Activated B cell treated with CpG ODN at 0.5 μM for 24 hours (primary cell): ENCODE data around the gene MIEF2. TPM values are rescaled to one million over a fixed set of nuclear protein-coding genes. Genes with fewer than 3 reads are reported as not detected.

Experiments used
- ATAC-seq: fragments of 200-7000 bp; cut with Tn5 transposase; one replicate; pipeline ENCODE4 v1.10.0; 2021; ENCODE audit warnings: low read depth, mild to moderate bottlenecking, moderate library complexity
- CTCF ChIA-PET: fragments of 350-600 bp; sonication (Branson Sonifier 250); formaldehyde crosslinking; loops from one replicate; lab custom pipeline; 2021; ENCODE audit warnings: antibody characterized with exemption; lab: Charles Lee
- POLR2A ChIA-PET: fragments of 350-600 bp; sonication (Branson Sonifier 250); formaldehyde crosslinking; loops from one replicate; lab custom pipeline; 2021; ENCODE audit warnings: antibody characterized with exemption; lab: Charles Lee
- DNase-seq: peaks from one replicate; pipeline ENCODE4 v3.0.0; 2022
- H3K27ac Mint-ChIP-seq: one replicate; pipeline ENCODE4 v1.8.0; 2020; ENCODE audit warnings: mixed read lengths
- H3K27me3 Mint-ChIP-seq: one replicate; pipeline ENCODE4 v1.8.0; 2021; ENCODE audit warnings: mixed read lengths
- H3K36me3 Mint-ChIP-seq: one replicate; pipeline ENCODE4 v1.8.0; 2021; ENCODE audit warnings: low read depth, mixed read lengths
- H3K4me1 Mint-ChIP-seq: one replicate; pipeline ENCODE4 v1.8.0; 2021; ENCODE audit warnings: mixed read lengths
- H3K4me3 Mint-ChIP-seq: one replicate; pipeline ENCODE4 v1.8.0; 2020; ENCODE audit warnings: mild to moderate bottlenecking, mixed read lengths
- H3K9me3 Mint-ChIP-seq: one replicate; pipeline ENCODE4 v1.8.0; 2020; ENCODE audit warnings: mixed read lengths
- CTCF ChIP-seq: fragments of 200-600 bp; IDR thresholded peaks from one replicate; pipeline ENCODE4 v1.8.0; 2022; ENCODE audit warnings: antibody characterized with exemption, mild to moderate bottlenecking
- intact Hi-C: fragments of 100-400 bp; cut with micrococcal nuclease; formaldehyde crosslinking; loops from one replicate; pipeline ENCODE4 v1.15.1; 2024
- total RNA-seq: library from RNA; stranded (reverse); gene quantifications from 2 replicates; pipeline ENCODE4 v1.2.3, GENCODE V29; 2022

MIEF2 gene
- total RNA-seq, 1 donor from 2014 or later, result 8.8 TPM

- H3K4me1 Mint-ChIP-seq, result peaks cover 9% of the 10 kb centered on the region
- H3K27me3 Mint-ChIP-seq, result no peaks in the 10 kb centered on the region
- ChIA-PET POLR2A (interaction anchor here (0.5 to 1.0 kb wide), 3 partner anchors 42 to 986 kb away, joined by 3 to 7 read pairs (median 4); partner anchors contain the start of gene ALKBH5), CTCF (no interaction called here)
- intact Hi-C loops, result loop anchor here (1.0 to 5.0 kb wide), 4 partner anchors 35 to 557 kb away; partner anchors contain the start of genes ALKBH5, MIEF2, SMCR8 and TVP23B
- H3K27ac Mint-ChIP-seq, result peak overlapping the region; percentile 86
- peaks cover 4% of the 10 kb centered on the region for H3K36me3 Mint-ChIP-seq
- DNase-seq (no peak), ATAC-seq (no peak)
- peak overlapping the region; percentile 94 for H3K4me3 Mint-ChIP-seq
- no peaks in the 10 kb centered on the region for H3K9me3 Mint-ChIP-seq
- no peak for TF ChIP-seq CTCF
Observed at GRCh38 chr17:18225642-18226283, 34.7 kb upstream of the MIEF2 start.

- H3K9me3 Mint-ChIP-seq, result no peaks in the 10 kb centered on the region
- POLR2A ChIA-PET, result interaction anchor here (0.6 kb wide), 1 partner anchor 986 kb away, joined by 7 read pairs; no protein-coding TSS in a partner anchor
Observed at GRCh38 chr17:18226284-18226945, 34.0 kb upstream of the MIEF2 start.

GRCh38 chr17:18227635-18228034 is 32.8 kb upstream of the MIEF2 start:
- DNase-seq, result no peak
- peaks cover 9% of the 10 kb centered on the region for H3K4me1 Mint-ChIP-seq
- no peak for TF ChIP-seq CTCF
- H3K4me3 Mint-ChIP-seq, result no peak overlapping the region
- no peaks in the 10 kb centered on the region for H3K9me3 Mint-ChIP-seq
- no peak overlapping the region for H3K27ac Mint-ChIP-seq
- ATAC-seq, result no peak
- peaks cover 5% of the 10 kb centered on the region for H3K36me3 Mint-ChIP-seq
- no peaks in the 10 kb centered on the region for H3K27me3 Mint-ChIP-seq
- intact Hi-C loops, result loop anchor here (5.0 kb wide), 1 partner anchor 555 kb away; the partner anchor contains the start of gene TVP23B
- ChIA-PET POLR2A (no interaction called here), CTCF (no interaction called here)

More at GRCh38 chr17:18226284-18226945, 34.0 kb upstream of the MIEF2 start:
- H3K27ac Mint-ChIP-seq, result peak overlapping the region; percentile 86
- H3K27me3 Mint-ChIP-seq, result no peaks in the 10 kb centered on the region
- H3K4me3 Mint-ChIP-seq, result peak overlapping the region; percentile 94
- H3K36me3 Mint-ChIP-seq, result peaks cover 4% of the 10 kb centered on the region
- no peak for DNase-seq
- no peak for TF ChIP-seq CTCF
- intact Hi-C loops, result loop anchor here (5.0 kb wide), 1 partner anchor 556 kb away; the partner anchor contains the start of gene TVP23B
- ATAC-seq, result no peak
- CTCF ChIA-PET, result no interaction called here
- peaks cover 9% of the 10 kb centered on the region for H3K4me1 Mint-ChIP-seq

GRCh38 chr17:18228176-18228682 is 32.2 kb upstream of the MIEF2 start:
- DNase-seq, result no peak
- Mint-ChIP-seq H3K27me3 (no peaks in the 10 kb centered on the region), H3K36me3 (peaks cover 5% of the 10 kb centered on the region), H3K4me1 (peaks cover 9% of the 10 kb centered on the region), H3K27ac (no peak overlapping the region), H3K9me3 (no peaks in the 10 kb centered on the region), H3K4me3 (no peak overlapping the region)
- no peak for TF ChIP-seq CTCF
- intact Hi-C loops, result loop anchor here (5.0 kb wide), 1 partner anchor 554 kb away; the partner anchor contains the start of gene TVP23B
- POLR2A ChIA-PET, result no interaction called here
- no peak for ATAC-seq
- CTCF ChIA-PET, result no interaction called here

- Mint-ChIP-seq H3K27ac (no peak overlapping the region), H3K9me3 (no peaks in the 10 kb centered on the region), H3K27me3 (no peaks in the 10 kb centered on the region), H3K4me3 (no peak overlapping the region), H3K36me3 (peaks cover 7% of the 10 kb centered on the region), H3K4me1 (peaks cover 9% of the 10 kb centered on the region)
- no peak for ATAC-seq
- TF ChIP-seq CTCF, result no peak
- intact Hi-C loops, result loop anchor here (5.0 kb wide), 1 partner anchor 553 kb away; the partner anchor contains the start of gene TVP23B
- ChIA-PET POLR2A (interaction anchor here (0.6 kb wide), 1 partner anchor 46 kb away, joined by 4 read pairs; no protein-coding TSS in a partner anchor), CTCF (no interaction called here)
- no peak for DNase-seq
Observed at GRCh38 chr17:18229254-18229653, 31.2 kb upstream of the MIEF2 start.
